Esophagus muscularis mucosa (tissue), 3 donors: ENCODE results near the gene GLRX5.

Experiments used
- POLR2A ChIP-seq: fragments of 450-650 bp; IDR thresholded peaks from one replicate; pipeline ENCODE4 v1.6.1; 2017; ENCODE audit warnings: antibody characterized with exemption, moderate library complexity, mild to moderate bottlenecking, low read depth
- POLR2AphosphoS5 ChIP-seq, 2 donors: sonication (generic); formaldehyde crosslinking; IDR thresholded peaks; one replicate each; pipeline ENCODE4 v1.6.1; 2017; ENCODE audit warnings: antibody characterized with exemption in 2 of 2
- TF ChIP-seq, protein P1 (sequence below), 3 experiments: fragments of 200-600 bp in 2 of 3; fragments of 450-650 bp in 1 of 3; sonication (generic) in 2 of 3; IDR thresholded peaks; one replicate each; pipeline ENCODE4 v1.5.1; 2017 to 2019; ENCODE audit warnings: antibody characterized with exemption in 3 of 3, mild to moderate bottlenecking in 2 of 3, moderate library complexity in 1 of 3

DNA sequence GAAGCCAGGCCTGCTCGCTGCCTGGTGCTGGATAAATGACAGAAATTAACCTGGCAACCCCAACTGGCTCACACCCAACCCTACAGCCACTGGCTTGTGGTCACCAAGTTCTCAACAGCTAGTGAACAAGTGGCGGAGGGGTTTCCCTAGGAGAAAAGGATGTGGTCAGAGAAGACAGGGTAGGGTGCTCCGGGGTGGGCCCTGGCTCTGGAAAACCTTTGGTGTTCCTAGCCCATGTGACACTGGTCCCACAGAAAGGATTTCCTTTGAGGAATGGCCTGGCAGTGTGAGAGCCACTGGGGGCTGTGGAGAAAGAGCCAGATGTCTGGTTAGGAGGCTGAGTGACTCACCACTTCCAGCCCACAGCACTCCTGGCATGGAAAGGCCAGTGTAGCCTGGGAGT is 27.1 kb upstream of the GLRX5 start:
- no peak for TF ChIP-seq POLR2A
- TF ChIP-seq, protein P1, sequence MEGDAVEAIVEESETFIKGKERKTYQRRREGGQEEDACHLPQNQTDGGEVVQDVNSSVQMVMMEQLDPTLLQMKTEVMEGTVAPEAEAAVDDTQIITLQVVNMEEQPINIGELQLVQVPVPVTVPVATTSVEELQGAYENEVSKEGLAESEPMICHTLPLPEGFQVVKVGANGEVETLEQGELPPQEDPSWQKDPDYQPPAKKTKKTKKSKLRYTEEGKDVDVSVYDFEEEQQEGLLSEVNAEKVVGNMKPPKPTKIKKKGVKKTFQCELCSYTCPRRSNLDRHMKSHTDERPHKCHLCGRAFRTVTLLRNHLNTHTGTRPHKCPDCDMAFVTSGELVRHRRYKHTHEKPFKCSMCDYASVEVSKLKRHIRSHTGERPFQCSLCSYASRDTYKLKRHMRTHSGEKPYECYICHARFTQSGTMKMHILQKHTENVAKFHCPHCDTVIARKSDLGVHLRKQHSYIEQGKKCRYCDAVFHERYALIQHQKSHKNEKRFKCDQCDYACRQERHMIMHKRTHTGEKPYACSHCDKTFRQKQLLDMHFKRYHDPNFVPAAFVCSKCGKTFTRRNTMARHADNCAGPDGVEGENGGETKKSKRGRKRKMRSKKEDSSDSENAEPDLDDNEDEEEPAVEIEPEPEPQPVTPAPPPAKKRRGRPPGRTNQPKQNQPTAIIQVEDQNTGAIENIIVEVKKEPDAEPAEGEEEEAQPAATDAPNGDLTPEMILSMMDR (IDR thresholded peaks at IDR 0.05), result no peak
- no peak for TF ChIP-seq POLR2AphosphoS5 (IDR thresholded peaks at IDR 0.05)
